Right lobe of liver (tissue), 6 donors: ENCODE results near the gene FAM171A2. TPM values are rescaled to one million over a fixed set of nuclear protein-coding genes. Genes with fewer than 3 reads are reported as not detected.

Experiments
- ATAC-seq, 4 donors: fragments of 200-7000 bp; cut with Tn5 transposase; one replicate each; pipeline ENCODE4 v1.9.1; 2020; ENCODE audit warnings: mild to moderate bottlenecking in 4 of 4, moderate library complexity in 4 of 4
- DNase-seq, 3 donors: peaks; one replicate each; pipeline ENCODE4 v3.0.0-alpha.2; 2020
- H3K27ac ChIP-seq, 3 donors: fragments of 200-600 bp; one replicate each; pipeline ENCODE4 v1.8.0; 2022
- H3K27me3 ChIP-seq, 2 donors: fragments of 200-600 bp; one replicate each; pipeline ENCODE4 v1.8.0; 2022
- H3K36me3 ChIP-seq, 4 donors: fragments of 200-600 bp; sonication (generic) in 1 of 4; one replicate each; pipeline versions ENCODE4 v1.5.1 to v1.8.0; 2017 to 2022; ENCODE audit warnings: control low read depth in 1 of 4
- H3K4me1 ChIP-seq, 4 donors: fragments of 200-600 bp; sonication (generic) in 1 of 4; one replicate each; pipeline versions ENCODE4 v1.5.1 to v1.8.0; 2017 to 2022; ENCODE audit warnings: control low read depth in 1 of 4
- H3K4me3 ChIP-seq, 3 donors: fragments of 200-600 bp; one replicate each; pipeline ENCODE4 v1.8.0; 2022
- H3K9me3 ChIP-seq, 4 donors: fragments of 200-600 bp; sonication (generic) in 1 of 4; one replicate each; pipeline versions ENCODE4 v1.5.1 to v1.8.0; 2017 to 2022; ENCODE audit warnings: control low read depth in 1 of 4
- POLR2A ChIP-seq: fragments of 450-650 bp; IDR thresholded peaks from one replicate; pipeline ENCODE4 v1.6.1; 2017; ENCODE audit warnings: antibody characterized with exemption, mild to moderate bottlenecking
- WGBS: methylation state at CpG from one replicate; pipeline ENCODE4 v1.1.6; 2018; ENCODE audit warnings: low coverage, low lambda C conversion rate; ENCODE audit not compliant: insufficient coverage; ENCODE audit errors: missing lambda C conversion rate; 5-methylcytosine and 5-hydroxymethylcytosine counted together
- intact Hi-C, 2 donors: fragments of 100-400 bp; cut with DNase I; formaldehyde crosslinking; loops; one replicate each; pipeline versions ENCODE4 v1.11.2 to v1.14.1; 2022
- total RNA-seq, 6 experiments: library from RNA; depleted of rRNA in 2 of 6; stranded (reverse); fragments of >200 nt in 2 of 6; fragmentation: NEBNext Ultra II Directional in 3 of 6; extraction: Animal tissue kit (Norgen Biotek cat#: 25700) in 3 of 6; gene quantifications; one replicate each; pipeline versions ENCODE4 v1.1.0 to v1.2.4, GENCODE V29; 2016 to 2023
- TF ChIP-seq, protein P1 (sequence below), 4 donors: fragments of 200-600 bp in 3 of 4; fragments of 450-650 bp in 1 of 4; IDR thresholded peaks; one replicate each; pipeline versions ENCODE4 v1.5.1 to v1.8.0; 2016 to 2022; ENCODE audit warnings: antibody characterized with exemption in 4 of 4, mild to moderate bottlenecking in 2 of 4
- donor health status: DM: no; HTN: yes; CAD: no.
- donor health status: DM: no; HTN: no; CAD: no.
- donor health status: DM: no; HTN: no; CAD: no.
- donor health status: DM: no; HTN: yes; CAD: no.
- donor health status: DM: no; HTN: yes; CAD: no.

FAM171A2 gene
- total RNA-seq, 6 experiments from 2014 or later, result 0.16 to 0.68 (median 0.39) TPM

DNA sequence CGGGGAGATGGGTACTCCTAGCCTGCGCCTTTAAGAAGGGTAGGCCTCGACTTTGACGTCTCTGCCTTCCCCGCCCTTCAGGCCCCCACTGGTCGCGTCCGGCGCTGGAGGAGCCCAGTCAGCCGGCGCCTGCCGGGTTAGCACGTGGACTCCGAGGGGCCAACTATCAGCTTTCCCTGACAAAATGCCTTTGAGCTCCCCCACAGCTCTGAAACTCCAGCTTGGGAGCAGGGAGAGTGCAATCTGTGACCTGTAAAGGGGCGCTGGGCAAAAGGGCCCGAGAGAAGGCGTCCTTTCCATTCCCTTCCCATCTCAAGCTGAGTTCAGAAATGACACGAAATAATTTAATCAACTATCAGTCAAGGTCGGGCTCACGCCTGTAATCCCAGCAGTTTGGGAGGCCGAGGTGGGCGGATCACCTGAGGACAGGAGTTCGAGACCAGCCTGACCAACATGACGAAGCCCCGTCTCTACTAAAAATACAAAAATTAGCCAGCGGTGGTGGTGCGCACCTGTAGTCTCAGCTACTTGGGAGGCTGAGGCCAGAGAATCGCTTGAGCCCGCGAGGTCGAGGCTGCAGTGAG is 36.7 kb downstream of the FAM171A2 start:
- H3K27me3 ChIP-seq, result no peaks in the 10 kb centered on the region
- peaks cover 0 to 6% (median 0%) of the 10 kb centered on the region in 4 donors for H3K36me3 ChIP-seq
- peak; percentile 80 to 87 (median 86) for ATAC-seq
- peaks cover 0 to 17% (median 6%) of the 10 kb centered on the region in 4 donors for H3K4me1 ChIP-seq
- peak; percentile 97 to 98 (median 98) for DNase-seq
- H3K4me3 ChIP-seq, result peak overlapping the region in 1 of 3 donors; percentile 14
- 42% methylated on average over 17 of the region's 31 CpGs for WGBS
- intact Hi-C loops, result no loop called here
- H3K9me3 ChIP-seq, result no peaks in the 10 kb centered on the region
- no peak overlapping the region for H3K27ac ChIP-seq
- TF ChIP-seq, protein P1, sequence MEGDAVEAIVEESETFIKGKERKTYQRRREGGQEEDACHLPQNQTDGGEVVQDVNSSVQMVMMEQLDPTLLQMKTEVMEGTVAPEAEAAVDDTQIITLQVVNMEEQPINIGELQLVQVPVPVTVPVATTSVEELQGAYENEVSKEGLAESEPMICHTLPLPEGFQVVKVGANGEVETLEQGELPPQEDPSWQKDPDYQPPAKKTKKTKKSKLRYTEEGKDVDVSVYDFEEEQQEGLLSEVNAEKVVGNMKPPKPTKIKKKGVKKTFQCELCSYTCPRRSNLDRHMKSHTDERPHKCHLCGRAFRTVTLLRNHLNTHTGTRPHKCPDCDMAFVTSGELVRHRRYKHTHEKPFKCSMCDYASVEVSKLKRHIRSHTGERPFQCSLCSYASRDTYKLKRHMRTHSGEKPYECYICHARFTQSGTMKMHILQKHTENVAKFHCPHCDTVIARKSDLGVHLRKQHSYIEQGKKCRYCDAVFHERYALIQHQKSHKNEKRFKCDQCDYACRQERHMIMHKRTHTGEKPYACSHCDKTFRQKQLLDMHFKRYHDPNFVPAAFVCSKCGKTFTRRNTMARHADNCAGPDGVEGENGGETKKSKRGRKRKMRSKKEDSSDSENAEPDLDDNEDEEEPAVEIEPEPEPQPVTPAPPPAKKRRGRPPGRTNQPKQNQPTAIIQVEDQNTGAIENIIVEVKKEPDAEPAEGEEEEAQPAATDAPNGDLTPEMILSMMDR (IDR thresholded peaks at IDR 0.05), result no peak
- no peak for TF ChIP-seq POLR2A

DNA sequence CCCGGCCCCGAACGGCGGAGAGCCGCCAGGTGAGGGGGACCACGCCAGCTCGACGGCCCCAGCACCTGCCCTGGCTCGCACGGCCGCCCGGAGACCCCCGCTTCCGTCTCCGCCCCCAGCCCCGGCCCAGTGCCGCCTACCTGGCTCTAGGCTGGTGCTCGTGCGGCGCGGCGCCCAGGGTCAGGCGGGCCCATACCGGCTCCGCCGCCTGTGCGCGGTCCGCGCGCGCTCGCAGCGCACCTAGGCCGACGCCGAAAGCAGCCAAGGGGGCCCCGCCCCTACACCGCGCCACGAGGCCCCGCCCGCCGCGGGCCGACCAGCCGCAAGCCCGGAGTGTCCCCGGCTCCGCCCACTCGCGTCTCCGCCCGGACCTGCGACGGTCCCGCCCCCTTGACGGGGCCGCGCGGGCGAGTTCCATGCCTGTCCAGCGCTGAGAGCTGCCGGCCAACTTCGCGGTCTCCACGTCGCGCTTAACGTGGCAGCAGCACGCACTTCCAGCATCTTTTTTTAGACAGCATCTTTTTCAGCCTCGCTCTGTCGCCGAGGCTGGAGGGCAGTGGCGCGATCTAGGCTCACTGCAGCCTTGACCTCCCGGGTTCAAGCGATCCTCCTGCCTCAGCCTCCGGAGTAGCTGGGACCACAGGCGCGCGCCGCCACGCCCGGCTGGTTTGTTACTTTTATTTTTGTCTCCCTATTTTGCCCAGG is 38.9 kb downstream of the FAM171A2 start, which contains the start of gene SLC25A39:
Gene SLC25A39 (minus strand): TSS at position 253 of the 705 bp plus-strand sequence. CDS start 1,261 bp downstream, outside the sequence.
- Histone ChIP-seq H3K27me3 (no peaks in the 10 kb centered on the region), H3K36me3 (peaks cover 0 to 24% (median 3%) of the 10 kb centered on the region in 4 donors), H3K4me1 (peaks cover 0 to 12% (median 5%) of the 10 kb centered on the region in 4 donors), H3K9me3 (no peaks in the 10 kb centered on the region), H3K4me3 (peak within 1 kb of the TSS; percentile 89 to 100 (median 97)), H3K27ac (peak within 1 kb of the TSS; percentile 70 to 86 (median 76))
- WGBS, result 0% methylated on average over 22 of the region's 85 CpGs
- ATAC-seq (peak; percentile 87 to 92 (median 88)), DNase-seq (peak; percentile 96)
- TF ChIP-seq, protein P1 (IDR thresholded peaks at IDR 0.05), result no peak
- peak; percentile 84 for TF ChIP-seq POLR2A
- intact Hi-C loops, result loop anchor here (5.0 kb wide), 1 partner anchor 112 kb away; no protein-coding TSS in a partner anchor

DNA sequence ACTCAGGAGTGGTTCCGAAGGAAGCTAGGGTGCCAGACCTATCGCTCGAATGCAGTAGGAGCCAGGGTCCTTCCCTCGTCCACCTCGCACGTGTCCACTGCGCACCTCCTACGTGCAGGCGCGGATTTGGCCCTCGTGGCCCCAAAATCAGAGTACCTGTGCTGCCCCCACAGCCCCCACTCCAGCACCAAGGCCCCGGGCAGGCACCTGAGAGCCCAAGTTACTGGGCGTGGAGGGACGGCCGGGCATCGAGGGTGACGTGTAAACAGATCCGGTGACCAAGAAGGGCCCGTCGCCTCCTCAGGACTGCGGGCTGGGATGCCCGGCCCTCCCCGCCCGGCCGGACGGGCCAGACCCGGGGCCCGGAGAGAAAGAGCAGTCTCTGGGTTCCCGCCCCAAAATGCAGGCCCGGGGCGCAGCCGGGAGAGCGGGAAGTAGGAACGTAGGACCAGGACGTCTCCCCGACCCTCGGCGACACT is 39.5 kb downstream of the FAM171A2 start:
- ATAC-seq, result peak in 1 of 4 donors; percentile 0
- TF ChIP-seq, protein P1 (IDR thresholded peaks at IDR 0.05), result no peak
- TF ChIP-seq POLR2A, result no peak
- intact Hi-C loops, result loop anchor here (5.0 kb wide), 1 partner anchor 112 kb away; no protein-coding TSS in a partner anchor

DNA sequence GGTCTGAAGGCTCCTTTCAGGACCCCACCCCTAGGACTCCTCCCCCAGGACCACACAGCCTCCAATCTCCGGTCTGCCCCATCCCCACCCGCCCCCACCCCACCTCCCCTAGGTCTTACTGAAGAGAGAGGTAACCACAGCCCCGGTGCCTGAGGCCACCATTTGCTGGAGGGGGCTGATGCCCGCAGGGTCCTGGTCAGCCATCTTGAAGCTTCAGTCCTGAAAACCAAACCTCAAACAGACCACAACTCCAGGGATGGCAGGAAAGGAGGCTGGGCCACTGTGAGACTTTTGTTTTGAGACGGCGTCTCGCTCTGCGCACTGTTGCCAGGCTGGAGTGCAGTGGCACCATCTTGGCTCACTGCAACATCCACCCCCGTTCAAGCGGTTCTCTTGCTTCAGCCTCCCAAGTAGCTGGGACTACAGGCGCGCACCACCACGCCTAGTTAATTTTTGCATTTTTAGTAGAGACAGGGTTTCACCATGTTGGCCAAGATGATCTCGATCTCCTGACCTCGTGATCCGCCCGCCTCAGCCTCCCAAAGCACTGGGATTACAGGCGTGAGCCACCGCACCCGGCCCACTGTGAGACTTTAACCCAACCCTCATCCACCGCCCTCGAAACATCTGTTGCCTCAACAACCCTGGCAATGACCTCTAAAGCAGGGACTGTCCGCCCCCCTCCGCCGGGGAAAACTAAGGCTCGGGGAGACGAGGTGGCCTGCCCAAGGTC is 40.1 kb downstream of the FAM171A2 start:
- Histone ChIP-seq H3K9me3 (no peaks in the 10 kb centered on the region), H3K27ac (peak overlapping the region in 2 of 3 donors; percentile 21 to 41), H3K27me3 (no peaks in the 10 kb centered on the region), H3K4me3 (peak overlapping the region; percentile 89 to 100 (median 97)), H3K36me3 (peaks cover 0 to 26% (median 3%) of the 10 kb centered on the region in 4 donors), H3K4me1 (peaks cover 0 to 12% (median 5%) of the 10 kb centered on the region in 4 donors)
- intact Hi-C loops, result loop anchor here (5.0 kb wide), 1 partner anchor 111 kb away; no protein-coding TSS in a partner anchor
- ATAC-seq (no peak), DNase-seq (no peak)
- TF ChIP-seq POLR2A, result no peak
- TF ChIP-seq, protein P1 (IDR thresholded peaks at IDR 0.05), result no peak
- WGBS, result 35% methylated on average over 9 of the region's 27 CpGs

More for the DNA sequence above, 39.5 kb downstream of the FAM171A2 start:
- no peaks in the 10 kb centered on the region for H3K27me3 ChIP-seq
- H3K4me1 ChIP-seq, result peaks cover 0 to 12% (median 5%) of the 10 kb centered on the region in 4 donors
- H3K36me3 ChIP-seq, result peaks cover 0 to 26% (median 3%) of the 10 kb centered on the region in 4 donors
- peak overlapping the region; percentile 89 to 100 (median 97) for H3K4me3 ChIP-seq
- peak in 1 of 3 donors; percentile 53 for DNase-seq
- no peaks in the 10 kb centered on the region for H3K9me3 ChIP-seq
- peak overlapping the region in 2 of 3 donors; percentile 21 to 41 for H3K27ac ChIP-seq
- WGBS, result 0% methylated on average over 16 of the region's 38 CpGs
